Neural cell (in vitro differentiated cells): ENCODE measurements around the gene ALOX12. TPM values are rescaled to one million over a fixed set of nuclear protein-coding genes. Genes with fewer than 3 reads are reported as not detected.

Experiments
- H2AFZ ChIP-seq: fragments of 200-600, 300-800 bp; sonication (generic), shearing (Covaris generic); 2 replicates; pipeline ENCODE4 v1.6.0; 2014; ENCODE audit warnings: low read depth, mild to moderate bottlenecking, antibody characterized with exemption, low read length, moderate library complexity
- H3F3A ChIP-seq: fragments of 200-600 bp; shearing (Covaris generic); 2 replicates; pipeline ENCODE4 v1.6.1; 2016; ENCODE audit warnings: mild to moderate bottlenecking, moderate library complexity, mixed read lengths, antibody characterized with exemption, low read length; ENCODE audit not compliant: insufficient read depth, poor library complexity, severe bottlenecking
- H3K27ac ChIP-seq: fragments of 200-600, 300-800 bp; sonication (generic), shearing (Covaris generic); 2 replicates; pipeline ENCODE4 v1.5.1; 2014; ENCODE audit warnings: mild to moderate bottlenecking, low read length, moderate library complexity
- H3K27me3 ChIP-seq: fragments of 300-800, 200-600 bp; sonication (generic), shearing (Covaris generic); 2 replicates; pipeline ENCODE4 v1.6.0; 2014; ENCODE audit warnings: mild to moderate bottlenecking, low read depth, low read length, moderate library complexity; ENCODE audit not compliant: insufficient read depth
- H3K36me3 ChIP-seq: fragments of 300-800, 200-600 bp; sonication (generic), shearing (Covaris generic); 2 replicates; pipeline ENCODE4 v1.5.1; 2014; ENCODE audit warnings: mild to moderate bottlenecking, antibody characterized with exemption, low read length, moderate library complexity; ENCODE audit not compliant: insufficient read depth
- H3K4me2 ChIP-seq: fragments of 300-800, 200-600 bp; sonication (generic), shearing (Covaris generic); 2 replicates; pipeline ENCODE4 v1.6.0; 2014; ENCODE audit warnings: mild to moderate bottlenecking, low read length
- H3K4me3 ChIP-seq: fragments of 300-800, 200-600 bp; sonication (generic), shearing (Covaris generic); 2 replicates; pipeline ENCODE4 v1.5.1; 2014; ENCODE audit warnings: mild to moderate bottlenecking, low read length, moderate library complexity
- H3K79me2 ChIP-seq: fragments of 200-600 bp; shearing (Covaris generic); replicated peaks from 2 replicates; pipeline ENCODE4 v1.6.0; 2014; ENCODE audit warnings: mild to moderate bottlenecking, low read length, moderate library complexity; ENCODE audit not compliant: insufficient read depth
- H3K9ac ChIP-seq: fragments of 300-800, 200-600 bp; sonication (generic), shearing (Covaris generic); 2 replicates; pipeline ENCODE4 v1.6.1; 2016; ENCODE audit warnings: mild to moderate bottlenecking, low read length, mixed read lengths
- H3K9me2 ChIP-seq: fragments of 200-600 bp; shearing (Covaris generic); 2 replicates; pipeline ENCODE4 v1.6.1; 2016; ENCODE audit warnings: mild to moderate bottlenecking, low read length, mixed read lengths; ENCODE audit not compliant: insufficient read depth
- H3K9me3 ChIP-seq: fragments of 200-600, 300-800 bp; sonication (generic), shearing (Covaris generic); 2 replicates; pipeline ENCODE4 v1.6.1; 2016; ENCODE audit warnings: mild to moderate bottlenecking, mixed run types, low read length, moderate library complexity, mixed read lengths
- H4K20me1 ChIP-seq: fragments of 200-600 bp; shearing (Covaris generic); 2 replicates; pipeline ENCODE4 v1.6.1; 2016; ENCODE audit warnings: mild to moderate bottlenecking, mixed run types; ENCODE audit not compliant: insufficient read depth
- CTCF ChIP-seq: fragments of 450-650 bp; IDR thresholded peaks from 2 replicates; pipeline ENCODE4 v1.5.1; 2014; ENCODE audit warnings: antibody characterized with exemption, mild to moderate bottlenecking, moderate library complexity; ENCODE audit not compliant: poor library complexity, severe bottlenecking
- EP300 ChIP-seq: fragments of 450-650 bp; conservative IDR thresholded peaks from 2 replicates; pipeline ENCODE4 v1.6.1; 2014; ENCODE audit warnings: antibody characterized with exemption, mild to moderate bottlenecking, moderate library complexity; ENCODE audit not compliant: poor library complexity, severe bottlenecking
- EZH2 ChIP-seq: fragments of 200-600, 300-800 bp; shearing (Covaris generic), sonication (generic); IDR thresholded peaks from 2 replicates; pipeline ENCODE4 v1.6.1; 2014; ENCODE audit warnings: antibody characterized with exemption, low read length, borderline replicate concordance, mild to moderate bottlenecking; ENCODE audit not compliant: insufficient read depth, poor library complexity, severe bottlenecking
- MXI1 ChIP-seq: fragments of 450-650 bp; conservative IDR thresholded peaks from 2 replicates; pipeline ENCODE4 v1.6.1; 2014; ENCODE audit warnings: antibody characterized with exemption, mild to moderate bottlenecking; ENCODE audit not compliant: poor library complexity, severe bottlenecking
- POLR2AphosphoS5 ChIP-seq: IDR thresholded peaks from 2 replicates; pipeline ENCODE4 v1.6.1; 2012
- RAD21 ChIP-seq: fragments of 450-650 bp; conservative IDR thresholded peaks from 2 replicates; pipeline ENCODE4 v1.6.1; 2014; ENCODE audit warnings: antibody characterized with exemption, mild to moderate bottlenecking, moderate library complexity
- REST ChIP-seq: IDR thresholded peaks from 2 replicates; pipeline ENCODE4 v1.6.1; 2012; ENCODE audit warnings: borderline replicate concordance
- SMC3 ChIP-seq: fragments of 450-650 bp; conservative IDR thresholded peaks from 2 replicates; pipeline ENCODE4 v1.6.1; 2014; ENCODE audit warnings: antibody characterized with exemption, mild to moderate bottlenecking, moderate library complexity; ENCODE audit not compliant: poor library complexity
- TAF1 ChIP-seq: IDR thresholded peaks from 2 replicates; pipeline ENCODE4 v1.6.1; 2012; ENCODE audit warnings: low read depth
- polyA plus RNA-seq: library from polyadenylated mRNA; depleted of rRNA; stranded (reverse); fragments of >200 nt; gene quantifications from 2 replicates; pipeline ENCODE4 v1.2.3, GENCODE V29; 2014

ALOX12 gene
- polyA plus RNA-seq, 1 donor from 2014 or later, result not detected

GRCh38 chr17:7018331-7018964 lies 22.6 kb downstream of the ALOX12 start:
- no peak overlapping the region for H3K27ac ChIP-seq
- H3K4me3 ChIP-seq, result no peak overlapping the region
- no peak overlapping the region for H2AFZ ChIP-seq
- no peaks in the 10 kb centered on the region for H4K20me1 ChIP-seq
- no peaks in the 10 kb centered on the region for H3F3A ChIP-seq
- no peaks in the 10 kb centered on the region for H3K9me2 ChIP-seq
- no peaks in the 10 kb centered on the region for H3K9me3 ChIP-seq
- H3K4me2 ChIP-seq, result no peak overlapping the region
- H3K36me3 ChIP-seq, result no peaks in the 10 kb centered on the region
- no peak for TF ChIP-seq POLR2AphosphoS5
- TF ChIP-seq SMC3, result no peak
- TF ChIP-seq MXI1, result no peak
- no peak for TF ChIP-seq EP300
- TF ChIP-seq REST, result no peak
- no peak for TF ChIP-seq CTCF
- no peak for TF ChIP-seq TAF1
- TF ChIP-seq EZH2, result no peak
- no peak for TF ChIP-seq RAD21
- H3K79me2 ChIP-seq, result peaks cover 1% of the 10 kb centered on the region
- H3K9ac ChIP-seq, result no peak overlapping the region
- peaks cover 28% of the 10 kb centered on the region for H3K27me3 ChIP-seq

GRCh38 chr17:7019367-7019766 lies 23.5 kb downstream of the ALOX12 start:
- no peaks in the 10 kb centered on the region for H3K9me2 ChIP-seq
- no peaks in the 10 kb centered on the region for H3K9me3 ChIP-seq
- no peak overlapping the region for H3K27ac ChIP-seq
- no peaks in the 10 kb centered on the region for H3K36me3 ChIP-seq
- no peaks in the 10 kb centered on the region for H3K79me2 ChIP-seq
- no peak overlapping the region for H3K4me3 ChIP-seq
- no peak for TF ChIP-seq RAD21
- TF ChIP-seq EZH2, result no peak
- no peak for TF ChIP-seq CTCF
- no peak for TF ChIP-seq TAF1
- TF ChIP-seq SMC3, result no peak
- no peak for TF ChIP-seq MXI1
- H3K27me3 ChIP-seq, result peaks cover 37% of the 10 kb centered on the region
- no peaks in the 10 kb centered on the region for H4K20me1 ChIP-seq
- no peak overlapping the region for H3K9ac ChIP-seq
- H3F3A ChIP-seq, result no peaks in the 10 kb centered on the region
- H2AFZ ChIP-seq, result no peak overlapping the region
- H3K4me2 ChIP-seq, result no peak overlapping the region
